Vagina (tissue), 2 donors: ENCODE data around the gene CYP4F22. TPM values are rescaled to one million over a fixed set of nuclear protein-coding genes. Genes with fewer than 3 reads are reported as not detected.

Source experiments
- DNase-seq, 2 donors: peaks; one replicate each; pipeline ENCODE4 v3.0.0-alpha.2; 2017; ENCODE audit errors: extremely low spot score in 2 of 2
- H3K27ac ChIP-seq: fragments of 200-600 bp; sonication (generic); one replicate; pipeline ENCODE4 v1.5.1; 2019
- H3K27me3 ChIP-seq: fragments of 200-600 bp; sonication (generic); one replicate; pipeline ENCODE4 v1.5.1; 2019
- H3K36me3 ChIP-seq, 2 donors: fragments of 200-600 bp; sonication (generic); one replicate each; pipeline ENCODE4 v1.5.1; 2017 to 2019
- H3K4me1 ChIP-seq: fragments of 200-600 bp; sonication (generic); one replicate; pipeline ENCODE4 v1.5.1; 2019
- H3K4me3 ChIP-seq, 2 donors: fragments of 200-600 bp; sonication (generic); 1 replicate in 1 of 2; 2 replicates in 1 of 2; pipeline ENCODE4 v1.5.1; 2016 to 2019
- H3K9me3 ChIP-seq: fragments of 200-600 bp; sonication (generic); one replicate; pipeline ENCODE4 v1.5.1; 2019
- CTCF ChIP-seq, 3 experiments: fragments of 450-650 bp in 2 of 3; fragments of 200-600 bp in 1 of 3; sonication (generic) in 1 of 3; IDR thresholded peaks; one replicate each; pipeline ENCODE4 v1.5.1; 2017 to 2019; ENCODE audit warnings: antibody characterized with exemption in 3 of 3, mild to moderate bottlenecking in 2 of 3, moderate library complexity in 2 of 3
- POLR2A ChIP-seq, 2 donors: fragments of 450-650 bp; IDR thresholded peaks; one replicate each; pipeline ENCODE4 v1.6.1; 2017; ENCODE audit warnings: antibody characterized with exemption in 2 of 2, mild to moderate bottlenecking in 2 of 2, moderate library complexity in 2 of 2
- POLR2AphosphoS5 ChIP-seq, 2 donors: sonication (generic); formaldehyde crosslinking; IDR thresholded peaks; one replicate each; pipeline ENCODE4 v1.9.0; 2017; ENCODE audit warnings: antibody characterized with exemption in 2 of 2, mild to moderate bottlenecking in 2 of 2, low read depth in 1 of 2; ENCODE audit not compliant: insufficient read depth in 1 of 2
- intact Hi-C: fragments of 100-400 bp; cut with DNase I; formaldehyde crosslinking; loops from one replicate; pipeline ENCODE4 v1.15.1; 2023
- total RNA-seq: library from RNA; depleted of rRNA; stranded (reverse); fragments of >200 nt; gene quantifications from one replicate; pipeline ENCODE4 v1.2.3, GENCODE V29; 2016

Gene CYP4F22
- total RNA-seq, 1 donor from 2014 or later = 12.3 TPM

GRCh38 chr19:15550273-15550672 is 41.9 kb downstream of the CYP4F22 start:
- no peak overlapping the region for H3K27ac ChIP-seq
- no peak overlapping the region for H3K4me3 ChIP-seq
- H3K36me3 ChIP-seq = no peaks in the 10 kb centered on the region
- peaks cover 11% of the 10 kb centered on the region for H3K4me1 ChIP-seq
- H3K27me3 ChIP-seq = no peaks in the 10 kb centered on the region
- no peak for TF ChIP-seq CTCF (IDR thresholded peaks at IDR 0.05)
- TF ChIP-seq POLR2A (IDR thresholded peaks at IDR 0.05) = no peak
- no peak for TF ChIP-seq POLR2AphosphoS5 (IDR thresholded peaks at IDR 0.05; ENCODE audit: insufficient read depth in 1 of 2, low read depth in 1 of 2)
- DNase-seq = no peak
- no peaks in the 10 kb centered on the region for H3K9me3 ChIP-seq
- intact Hi-C loops = loop anchor here (5.0 to 10.0 kb wide), 3 partner anchors 95 to 373 kb away; no protein-coding TSS in a partner anchor

- no peak for DNase-seq
- peak overlapping the region; percentile 22 to 28 for H3K4me3 ChIP-seq
- peaks cover 17% of the 10 kb centered on the region for H3K4me1 ChIP-seq
- intact Hi-C loops = loop anchor here (5.0 to 10.0 kb wide), 3 partner anchors 96 to 374 kb away; no protein-coding TSS in a partner anchor
- TF ChIP-seq POLR2AphosphoS5 (IDR thresholded peaks at IDR 0.05; ENCODE audit: insufficient read depth in 1 of 2, low read depth in 1 of 2) (no peak), POLR2A (IDR thresholded peaks at IDR 0.05) (no peak), CTCF (IDR thresholded peaks at IDR 0.05) (no peak)
- no peaks in the 10 kb centered on the region for H3K27me3 ChIP-seq
- no peaks in the 10 kb centered on the region for H3K36me3 ChIP-seq
- H3K9me3 ChIP-seq = no peaks in the 10 kb centered on the region
- no peak overlapping the region for H3K27ac ChIP-seq
Observed at GRCh38 chr19:15550929-15551292, 42.6 kb downstream of the CYP4F22 start.

GRCh38 chr19:15551293-15552004 is 43.1 kb downstream of the CYP4F22 start:
- TF ChIP-seq POLR2AphosphoS5 (IDR thresholded peaks at IDR 0.05; ENCODE audit: insufficient read depth in 1 of 2, low read depth in 1 of 2) (no peak), POLR2A (IDR thresholded peaks at IDR 0.05) (no peak), CTCF (IDR thresholded peaks at IDR 0.05) (no peak)
- Histone ChIP-seq H3K36me3 (no peaks in the 10 kb centered on the region), H3K4me1 (peaks cover 23% of the 10 kb centered on the region), H3K27ac (no peak overlapping the region), H3K4me3 (peak overlapping the region; percentile 22 to 28), H3K9me3 (no peaks in the 10 kb centered on the region), H3K27me3 (no peaks in the 10 kb centered on the region)
- no peak for DNase-seq
- intact Hi-C loops = loop anchor here (5.0 to 10.0 kb wide), 3 partner anchors 97 to 374 kb away; no protein-coding TSS in a partner anchor

- H3K9me3 ChIP-seq = no peaks in the 10 kb centered on the region
- no peak for TF ChIP-seq POLR2AphosphoS5 (IDR thresholded peaks at IDR 0.05; ENCODE audit: insufficient read depth in 1 of 2, low read depth in 1 of 2)
- no peak for TF ChIP-seq CTCF (IDR thresholded peaks at IDR 0.05)
- no peak for TF ChIP-seq POLR2A (IDR thresholded peaks at IDR 0.05)
- no peak for DNase-seq
- H3K36me3 ChIP-seq = no peaks in the 10 kb centered on the region
- no peak overlapping the region for H3K4me3 ChIP-seq
- H3K4me1 ChIP-seq = peaks cover 25% of the 10 kb centered on the region
- intact Hi-C loops = loop anchor here (5.0 to 10.0 kb wide), 3 partner anchors 100 to 463 kb away; no protein-coding TSS in a partner anchor
- H3K27ac ChIP-seq = no peak overlapping the region
- no peaks in the 10 kb centered on the region for H3K27me3 ChIP-seq
Observed at GRCh38 chr19:15555021-15555420, 46.7 kb downstream of the CYP4F22 start.
